Keratinocyte (primary cell): Measurements from ENCODE around the gene PXYLP1. TPM values are rescaled to one million over a fixed set of nuclear protein-coding genes. Genes with fewer than 3 reads are reported as not detected.
A peak's percentile ranks its signal among the peaks of the same experiment; 100 is the strongest.

ENCODE experiments used
- DNase-seq: peaks from one replicate; pipeline ENCODE4 v3.0.0-alpha.2; 2011; ENCODE audit warnings: low read depth, missing footprints, low spot score
- FAIRE-seq: peaks from 2 replicates; lab custom pipeline; 2011; peaks lifted over from hg19 to GRCh38; lab: Jason Lieb, UNC
- H2AFZ ChIP-seq: 2 replicates; pipeline ENCODE4 v1.6.0; 2012; ENCODE audit warnings: low read length, control low read depth, inconsistent platforms; ENCODE audit not compliant: control insufficient read depth
- H3K27ac ChIP-seq: 2 replicates; pipeline ENCODE4 v1.5.1; 2011; ENCODE audit warnings: low read length; ENCODE audit not compliant: control insufficient read depth, insufficient read depth
- H3K27me3 ChIP-seq: 3 replicates; pipeline ENCODE4 v1.6.0; 2011; ENCODE audit warnings: low read length; ENCODE audit not compliant: control insufficient read depth, insufficient read depth; ENCODE audit errors: extremely low read depth
- H3K36me3 ChIP-seq, 2 experiments: 2 replicates in 1 of 2; 3 replicates in 1 of 2; pipeline ENCODE4 v1.5.1; 2011; ENCODE audit warnings: low read length in 2 of 2, mild to moderate bottlenecking in 1 of 2; ENCODE audit not compliant: control insufficient read depth in 2 of 2, insufficient read depth in 2 of 2; ENCODE audit errors: extremely low read depth in 1 of 2
- H3K4me1 ChIP-seq: 3 replicates; pipeline ENCODE4 v1.5.1; 2011; ENCODE audit warnings: low read length; ENCODE audit not compliant: control insufficient read depth, insufficient read depth; ENCODE audit errors: extremely low read depth
- H3K4me2 ChIP-seq: 3 replicates; pipeline ENCODE4 v1.6.0; 2011; ENCODE audit warnings: low read depth, low read length; ENCODE audit not compliant: control insufficient read depth, insufficient read depth; ENCODE audit errors: extremely low read depth
- H3K4me3 ChIP-seq, 3 experiments: fragments of 200-600 bp in 1 of 3; sonication (generic) in 1 of 3; 2 replicates in 2 of 3; 3 replicates in 1 of 3; pipeline ENCODE4 v1.5.1; 2011 to 2016; ENCODE audit warnings: low read length in 3 of 3, mild to moderate bottlenecking in 3 of 3, control low read depth in 2 of 3, inconsistent platforms in 1 of 3, low read depth in 1 of 3, mixed read lengths in 1 of 3, mixed run types in 1 of 3, moderate library complexity in 1 of 3; ENCODE audit not compliant: control insufficient read depth in 2 of 3, insufficient read depth in 2 of 3; ENCODE audit errors: extremely low read depth in 1 of 3
- H3K79me2 ChIP-seq: 2 replicates; pipeline ENCODE4 v1.6.0; 2012; ENCODE audit warnings: low read length; ENCODE audit not compliant: control insufficient read depth, insufficient read depth
- H3K9ac ChIP-seq: 3 replicates; pipeline ENCODE4 v1.6.0; 2011; ENCODE audit warnings: low read length; ENCODE audit not compliant: control insufficient read depth, insufficient read depth; ENCODE audit errors: extremely low read depth
- H3K9me1 ChIP-seq: 3 replicates; pipeline ENCODE4 v1.6.0; 2011; ENCODE audit warnings: low read length; ENCODE audit not compliant: control insufficient read depth, insufficient read depth; ENCODE audit errors: extremely low read depth
- H3K9me3 ChIP-seq: 2 replicates; pipeline ENCODE4 v1.5.1; 2012; ENCODE audit warnings: low read depth, low read length; ENCODE audit not compliant: control insufficient read depth
- H4K20me1 ChIP-seq: 3 replicates; pipeline ENCODE4 v1.6.0; 2011; ENCODE audit warnings: low read length; ENCODE audit not compliant: control insufficient read depth, insufficient read depth; ENCODE audit errors: extremely low read depth
- EZH2 ChIP-seq: IDR thresholded peaks from one replicate; pipeline ENCODE4 v1.6.1; 2012; ENCODE audit warnings: inconsistent platforms, mild to moderate bottlenecking, low read length, moderate library complexity
- dilution Hi-C: fragments of 300-500 bp; cut with MboI; formaldehyde crosslinking; loops from one replicate; pipeline ENCODE4 v1.7.0; 2020; ENCODE audit warnings: low sequenced_read_pairs; ENCODE audit not compliant: extremely low pct_ligation_motif_present
- polyA plus RNA-seq, 5 experiments: library from polyadenylated mRNA; depleted of rRNA in 3 of 5; stranded (reverse) in 3 of 5; stranded (forward) in 1 of 5; unstranded in 1 of 5; fragments of >200 nt; gene quantifications; 1 replicate in 1 of 5; 2 replicates in 3 of 5; 3 replicates in 1 of 5; pipeline versions ENCODE4 v1.2.1 to v1.2.3, GENCODE V29; 2011 to 2012; ENCODE audit warnings: missing spikeins in 2 of 5, low read depth in 1 of 5, low replicate concordance in 1 of 5
- TF ChIP-seq, protein P1 (sequence below), 3 experiments: IDR thresholded peaks in 1 of 3; conservative IDR thresholded peaks in 1 of 3; optimal IDR thresholded peaks in 1 of 3; 2 replicates in 2 of 3; 3 replicates in 1 of 3; pipeline versions ENCODE3 to v1.5.1; 2011; ENCODE audit warnings: low read length in 3 of 3, mild to moderate bottlenecking in 3 of 3, moderate library complexity in 2 of 3, control low read depth in 1 of 3, inconsistent platforms in 1 of 3; ENCODE audit not compliant: insufficient read depth in 2 of 3; ENCODE audit errors: extremely low read depth in 1 of 3

PXYLP1 gene
- polyA plus RNA-seq, 1 donor (not counting 4 experiments of a cell fraction or from before 2014, with no cell fraction given), result 3.0 TPM

DNA sequence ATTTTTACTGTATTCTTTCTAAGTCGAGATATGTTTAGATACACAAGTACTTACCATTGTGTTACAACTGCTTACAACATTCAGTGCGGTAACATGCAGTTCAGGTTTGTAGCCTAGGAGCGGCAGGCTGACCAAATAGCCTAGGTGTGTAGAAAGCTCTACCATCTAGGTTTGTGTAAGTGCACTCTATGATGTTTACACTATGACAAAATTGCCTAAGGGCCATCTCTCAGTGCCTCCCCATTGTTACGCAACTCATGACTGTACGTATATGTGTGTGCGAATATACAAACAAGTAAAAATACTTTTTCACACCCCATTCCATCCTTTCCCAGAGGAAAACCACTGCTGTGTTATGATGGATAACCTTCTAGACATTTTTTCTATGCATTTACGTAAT lies 44.3 kb downstream of the PXYLP1 start:
- Histone ChIP-seq H4K20me1 (no peaks in the 10 kb centered on the region), H3K27me3 (no peaks in the 10 kb centered on the region), H3K9ac (no peak overlapping the region), H2AFZ (no peak overlapping the region), H3K4me1 (peaks cover 28% of the 10 kb centered on the region), H3K27ac (no peak overlapping the region), H3K9me3 (no peaks in the 10 kb centered on the region), H3K4me3 (no peak overlapping the region), H3K4me2 (no peak overlapping the region), H3K79me2 (no peaks in the 10 kb centered on the region), H3K36me3 (no peaks in the 10 kb centered on the region), H3K9me1 (no peaks in the 10 kb centered on the region)
- FAIRE-seq, result peak; percentile 83
- dilution Hi-C loops, result no loop called here
- DNase-seq, result peak; percentile 68
- TF ChIP-seq EZH2, result no peak
- TF ChIP-seq, protein P1, sequence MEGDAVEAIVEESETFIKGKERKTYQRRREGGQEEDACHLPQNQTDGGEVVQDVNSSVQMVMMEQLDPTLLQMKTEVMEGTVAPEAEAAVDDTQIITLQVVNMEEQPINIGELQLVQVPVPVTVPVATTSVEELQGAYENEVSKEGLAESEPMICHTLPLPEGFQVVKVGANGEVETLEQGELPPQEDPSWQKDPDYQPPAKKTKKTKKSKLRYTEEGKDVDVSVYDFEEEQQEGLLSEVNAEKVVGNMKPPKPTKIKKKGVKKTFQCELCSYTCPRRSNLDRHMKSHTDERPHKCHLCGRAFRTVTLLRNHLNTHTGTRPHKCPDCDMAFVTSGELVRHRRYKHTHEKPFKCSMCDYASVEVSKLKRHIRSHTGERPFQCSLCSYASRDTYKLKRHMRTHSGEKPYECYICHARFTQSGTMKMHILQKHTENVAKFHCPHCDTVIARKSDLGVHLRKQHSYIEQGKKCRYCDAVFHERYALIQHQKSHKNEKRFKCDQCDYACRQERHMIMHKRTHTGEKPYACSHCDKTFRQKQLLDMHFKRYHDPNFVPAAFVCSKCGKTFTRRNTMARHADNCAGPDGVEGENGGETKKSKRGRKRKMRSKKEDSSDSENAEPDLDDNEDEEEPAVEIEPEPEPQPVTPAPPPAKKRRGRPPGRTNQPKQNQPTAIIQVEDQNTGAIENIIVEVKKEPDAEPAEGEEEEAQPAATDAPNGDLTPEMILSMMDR (optimal IDR thresholded peaks at IDR 0.05 in 1 of 3, IDR thresholded peaks at IDR 0.05 in 1 of 3, conservative IDR thresholded peaks at IDR 0.05 in 1 of 3; ENCODE audit: extremely low read depth in 1 of 3, insufficient read depth in 2 of 3, low read length in 3 of 3), result peak in 1 of 3 experiments; percentile 8

DNA sequence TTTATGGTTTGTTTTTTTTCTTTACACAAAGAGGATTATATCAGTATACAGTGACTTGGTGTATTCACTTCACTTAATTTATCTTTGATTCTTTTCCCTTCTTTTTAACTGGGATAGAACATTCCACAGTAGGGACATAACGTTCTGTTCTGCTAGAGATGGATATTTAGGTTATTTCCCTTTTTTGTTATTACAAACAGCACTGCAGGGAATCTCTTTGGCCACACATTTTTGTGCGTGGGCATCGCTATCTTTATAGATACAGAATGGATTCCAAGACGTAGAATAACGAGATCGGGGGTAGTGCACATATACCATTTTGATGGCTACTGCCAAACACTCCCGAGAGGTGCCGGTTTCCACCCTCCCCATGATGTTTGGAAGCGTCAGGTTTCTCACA lies 44.8 kb downstream of the PXYLP1 start:
- no peak for TF ChIP-seq EZH2
- TF ChIP-seq, protein P1 (optimal IDR thresholded peaks at IDR 0.05 in 1 of 3, IDR thresholded peaks at IDR 0.05 in 1 of 3, conservative IDR thresholded peaks at IDR 0.05 in 1 of 3; ENCODE audit: extremely low read depth in 1 of 3, insufficient read depth in 2 of 3, low read length in 3 of 3), result no peak
- H3K27ac ChIP-seq, result no peak overlapping the region
- H3K9me1 ChIP-seq, result no peaks in the 10 kb centered on the region
- no peaks in the 10 kb centered on the region for H3K79me2 ChIP-seq
- no peaks in the 10 kb centered on the region for H4K20me1 ChIP-seq
- H3K9me3 ChIP-seq, result no peaks in the 10 kb centered on the region
- peaks cover 28% of the 10 kb centered on the region for H3K4me1 ChIP-seq
- H3K4me3 ChIP-seq, result no peak overlapping the region
- DNase-seq (no peak), FAIRE-seq (no peak)
- no peak overlapping the region for H3K4me2 ChIP-seq
- no peaks in the 10 kb centered on the region for H3K36me3 ChIP-seq
- H2AFZ ChIP-seq, result no peak overlapping the region
- dilution Hi-C loops, result no loop called here
- no peak overlapping the region for H3K9ac ChIP-seq
- no peaks in the 10 kb centered on the region for H3K27me3 ChIP-seq
